GM12864 (cell line): ENCODE results near the gene CHERP.

Source experiments
- DNase-seq: peaks from one replicate; pipeline ENCODE4 v3.0.0-alpha.2; 2011; ENCODE audit warnings: low read depth
- H3K4me3 ChIP-seq: 2 replicates; pipeline ENCODE4 v1.5.1; 2011; ENCODE audit warnings: mild to moderate bottlenecking, low read depth, low read length, control low read depth
- CTCF ChIP-seq: IDR thresholded peaks from 2 replicates; pipeline ENCODE4 v1.5.1; 2011; ENCODE audit warnings: low read depth, mild to moderate bottlenecking, moderate library complexity, low read length, control low read depth, inconsistent platforms; ENCODE audit errors: missing control alignments

The CHERP gene

GRCh38 chr19:16571283-16571682 lies 29.0 kb upstream of the CHERP start:
- TF ChIP-seq CTCF: no peak
- peak overlapping the region; percentile 92 for H3K4me3 ChIP-seq
- DNase-seq: no peak

- no peak for DNase-seq
- TF ChIP-seq CTCF: no peak
- H3K4me3 ChIP-seq: no peak overlapping the region
Measured at GRCh38 chr19:16569609-16570320, 27.5 kb upstream of the CHERP start.

- no peak for TF ChIP-seq CTCF
- H3K4me3 ChIP-seq: no peak overlapping the region
- DNase-seq: no peak
Measured at GRCh38 chr19:16566702-16567101, 24.5 kb upstream of the CHERP start.

- TF ChIP-seq CTCF: no peak
- no peak for DNase-seq
Measured at GRCh38 chr19:16566161-16566560, 23.9 kb upstream of the CHERP start.

GRCh38 chr19:16564842-16565241 lies 22.6 kb upstream of the CHERP start:
- no peak for DNase-seq
- no peak for TF ChIP-seq CTCF

More at GRCh38 chr19:16566161-16566560, 23.9 kb upstream of the CHERP start:
- no peak overlapping the region for H3K4me3 ChIP-seq

GRCh38 chr19:16562608-16563025 lies 20.4 kb upstream of the CHERP start:
- DNase-seq: no peak
- H3K4me3 ChIP-seq: no peak overlapping the region
- no peak for TF ChIP-seq CTCF

More at GRCh38 chr19:16564842-16565241, 22.6 kb upstream of the CHERP start:
- no peak overlapping the region for H3K4me3 ChIP-seq

GRCh38 chr19:16561382-16561781 lies 19.1 kb upstream of the CHERP start:
- no peak overlapping the region for H3K4me3 ChIP-seq
- no peak for TF ChIP-seq CTCF
- no peak for DNase-seq
